OCI-LY7 (cell line): ENCODE data around the gene KIRREL3. TPM values are rescaled to one million over a fixed set of nuclear protein-coding genes. Genes with fewer than 3 reads are reported as not detected.

ENCODE experiments used
- BruUV-seq: library from RNA; stranded (reverse); fragments of 400-500 nt; replicated peaks from 2 replicates; lab custom pipeline; 2021; lab: Mats Ljungman, UMichigan
- CTCF ChIA-PET: fragments of 300-600 bp; sonication (Branson Sonifier 250); formaldehyde crosslinking; loops from one replicate; lab custom pipeline; 2022; ENCODE audit warnings: antibody characterized with exemption; ENCODE audit not compliant: unreplicated experiment; lab: Charles Lee
- POLR2A ChIA-PET: fragments of 300-600 bp; sonication (Branson Sonifier 250); formaldehyde crosslinking; loops from one replicate; lab custom pipeline; 2022; ENCODE audit warnings: antibody characterized with exemption; lab: Charles Lee
- DNase-seq: peaks from one replicate; pipeline ENCODE4 v3.0.0-alpha.2; 2015; ENCODE audit warnings: low spot score
- H2AFZ ChIP-seq: fragments of 200-600 bp; sonication (generic), shearing (Covaris generic); 2 replicates; pipeline ENCODE4 v1.6.1; 2014; ENCODE audit warnings: mild to moderate bottlenecking, antibody characterized with exemption, low read length, moderate library complexity
- H3K27ac ChIP-seq: fragments of 200-600 bp; sonication (generic); 2 replicates; pipeline ENCODE4 v1.5.1; 2014; ENCODE audit warnings: mixed run types, low read depth, mild to moderate bottlenecking, moderate library complexity, low read length, inconsistent platforms; ENCODE audit not compliant: poor library complexity, severe bottlenecking
- H3K36me3 ChIP-seq: fragments of 200-600 bp; sonication (generic); 2 replicates; pipeline ENCODE4 v1.6.1; 2014; ENCODE audit warnings: mild to moderate bottlenecking, antibody characterized with exemption, low read length, moderate library complexity, mixed read lengths; ENCODE audit not compliant: insufficient read depth
- H3K4me1 ChIP-seq: fragments of 200-600 bp; sonication (generic); 2 replicates; pipeline ENCODE4 v1.5.1; 2014; ENCODE audit warnings: mild to moderate bottlenecking, low read length; ENCODE audit not compliant: insufficient read depth, poor library complexity, severe bottlenecking
- H3K4me2 ChIP-seq: fragments of 200-600 bp; sonication (generic); 2 replicates; pipeline ENCODE4 v1.6.1; 2014; ENCODE audit warnings: mild to moderate bottlenecking, low read length
- H3K4me3 ChIP-seq: fragments of 200-600 bp; sonication (generic); 2 replicates; pipeline ENCODE4 v1.5.1; 2014; ENCODE audit warnings: mild to moderate bottlenecking, low read depth, low read length; ENCODE audit not compliant: poor library complexity, severe bottlenecking
- H3K79me2 ChIP-seq: fragments of 200-600 bp; sonication (generic); 2 replicates; pipeline ENCODE4 v1.6.1; 2016; ENCODE audit warnings: low read depth, mild to moderate bottlenecking, low read length, moderate library complexity, mixed read lengths; ENCODE audit not compliant: insufficient read depth
- H3K9me2 ChIP-seq: fragments of 200-600 bp; sonication (generic); 2 replicates; pipeline ENCODE4 v1.6.1; 2016; ENCODE audit warnings: mild to moderate bottlenecking, low read length, mixed read lengths; ENCODE audit not compliant: insufficient read depth
- H3K9me3 ChIP-seq: fragments of 200-600 bp; sonication (generic); 2 replicates; pipeline ENCODE4 v1.6.1; 2014; ENCODE audit warnings: mild to moderate bottlenecking, mixed run types, low read length, mixed read lengths
- H4K20me1 ChIP-seq: fragments of 200-600 bp; sonication (generic); 2 replicates; pipeline ENCODE4 v1.6.1; 2014; ENCODE audit warnings: mild to moderate bottlenecking, antibody characterized with exemption, low read length, moderate library complexity, mixed read lengths; ENCODE audit not compliant: insufficient read depth
- CTCF ChIP-seq: fragments of 200-600 bp; sonication (generic); conservative IDR thresholded peaks from 2 replicates; pipeline ENCODE4 v1.5.1; 2014; ENCODE audit warnings: mild to moderate bottlenecking, antibody characterized with exemption, low read length, moderate library complexity, mixed read lengths
- EZH2phosphoT487 ChIP-seq: fragments of 200-600 bp; sonication (generic); IDR thresholded peaks from 2 replicates; pipeline ENCODE4 v1.6.1; 2018; ENCODE audit warnings: low read depth, borderline replicate concordance, mild to moderate bottlenecking, mixed run types, antibody characterized with exemption, low read length, moderate library complexity, mixed read lengths
- intact Hi-C: fragments of 100-400 bp; cut with micrococcal nuclease; formaldehyde crosslinking; loops from one replicate; pipeline ENCODE4 v1.10.0; 2022; ENCODE audit not compliant: unreplicated experiment
- total RNA-seq, 2 experiments: library from RNA; depleted of rRNA in 1 of 2; stranded (reverse); fragments of >200 nt in 1 of 2; shearing (Covaris generic) in 1 of 2; gene quantifications; 2 replicates each; pipeline ENCODE4 v1.2.3, GENCODE V29; 2014 to 2022

Gene KIRREL3
- total RNA-seq, 2 experiments from 2014 or later, result not detected

- TF ChIP-seq CTCF, result no peak
- no peak for TF ChIP-seq EZH2phosphoT487
- intact Hi-C loops, result no loop called here
- no peak for DNase-seq
- no peaks in the 10 kb centered on the region for H3K4me1 ChIP-seq
- POLR2A ChIA-PET, result interaction anchor here (0.6 to 0.8 kb wide), 2 partner anchors 36 to 263 kb away, joined by 3 read pairs; no protein-coding TSS in a partner anchor
- no TSS peak for BruUV-seq
- no peaks in the 10 kb centered on the region for H3K79me2 ChIP-seq
- H3K27ac ChIP-seq, result no peak overlapping the region
- CTCF ChIA-PET, result no interaction called here
- no peaks in the 10 kb centered on the region for H3K36me3 ChIP-seq
- H3K4me2 ChIP-seq, result no peak overlapping the region
- H4K20me1 ChIP-seq, result no peaks in the 10 kb centered on the region
- H3K9me3 ChIP-seq, result no peaks in the 10 kb centered on the region
- no peak overlapping the region for H3K4me3 ChIP-seq
- no peak overlapping the region for H2AFZ ChIP-seq
- H3K9me2 ChIP-seq, result no peaks in the 10 kb centered on the region
These were observed 362.8 kb downstream of the KIRREL3 start for GRCh38 chr11:126637795-126638175.

- TF ChIP-seq CTCF (no peak), EZH2phosphoT487 (no peak)
- intact Hi-C loops, result no loop called here
- H3K27ac ChIP-seq, result no peak overlapping the region
- H3K4me3 ChIP-seq, result no peak overlapping the region
- no peak overlapping the region for H3K4me2 ChIP-seq
- H2AFZ ChIP-seq, result no peak overlapping the region
- DNase-seq, result no peak
- no peaks in the 10 kb centered on the region for H3K9me3 ChIP-seq
- POLR2A ChIA-PET, result interaction anchor here (0.8 kb wide), 1 partner anchor 35 kb away, joined by 3 read pairs; no protein-coding TSS in a partner anchor
- no peaks in the 10 kb centered on the region for H3K36me3 ChIP-seq
- H4K20me1 ChIP-seq, result no peaks in the 10 kb centered on the region
- CTCF ChIA-PET, result no interaction called here
- no peaks in the 10 kb centered on the region for H3K9me2 ChIP-seq
- BruUV-seq, result no TSS peak
- H3K79me2 ChIP-seq, result no peaks in the 10 kb centered on the region
- no peaks in the 10 kb centered on the region for H3K4me1 ChIP-seq
These were observed 363.4 kb downstream of the KIRREL3 start for GRCh38 chr11:126636911-126637794.

DNA sequence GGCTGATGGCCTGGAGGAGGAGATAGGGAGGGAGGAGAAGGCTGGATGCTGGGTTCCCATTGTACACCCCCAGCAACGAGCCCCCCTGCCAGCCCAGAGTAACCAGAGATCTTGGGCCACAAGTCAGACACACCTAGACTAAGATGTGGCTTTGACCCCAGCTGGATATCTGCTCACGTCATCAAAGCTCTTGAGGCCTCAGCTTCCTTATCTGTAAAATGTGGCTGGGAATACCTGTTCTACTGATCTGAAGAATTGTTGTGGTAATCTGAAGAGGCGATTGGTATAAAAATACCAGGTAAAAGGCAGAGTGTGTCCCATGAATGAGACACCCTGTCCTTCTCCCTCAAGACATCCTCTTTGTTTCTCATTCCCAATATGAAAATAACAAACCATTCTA lies 365.1 kb downstream of the KIRREL3 start:
- no peak for TF ChIP-seq EZH2phosphoT487
- no peak for TF ChIP-seq CTCF
- H3K79me2 ChIP-seq, result no peaks in the 10 kb centered on the region
- POLR2A ChIA-PET, result no interaction called here
- no peak overlapping the region for H3K4me2 ChIP-seq
- no peak overlapping the region for H2AFZ ChIP-seq
- DNase-seq, result no peak
- H3K9me3 ChIP-seq, result no peaks in the 10 kb centered on the region
- H3K4me3 ChIP-seq, result no peak overlapping the region
- no peaks in the 10 kb centered on the region for H3K36me3 ChIP-seq
- intact Hi-C loops, result no loop called here
- BruUV-seq, result no TSS peak
- H4K20me1 ChIP-seq, result no peaks in the 10 kb centered on the region
- H3K9me2 ChIP-seq, result no peaks in the 10 kb centered on the region
- H3K27ac ChIP-seq, result no peak overlapping the region
- H3K4me1 ChIP-seq, result no peaks in the 10 kb centered on the region
- CTCF ChIA-PET, result no interaction called here
